Upper lobe of right lung (tissue), 1 donor: Measurements from ENCODE around the gene POU3F3. TPM values are rescaled to one million over a fixed set of nuclear protein-coding genes. Genes with fewer than 3 reads are reported as not detected.

Source experiments
- ATAC-seq: fragments of 200-7000 bp; cut with Tn5 transposase; one replicate; pipeline ENCODE4 v1.9.1; 2020; ENCODE audit warnings: mild to moderate bottlenecking, moderate library complexity
- DNase-seq: peaks from one replicate; pipeline ENCODE4 v3.0.0-alpha.2; 2020
- H3K27ac ChIP-seq: fragments of 200-600 bp; one replicate; pipeline ENCODE4 v1.8.0; 2022
- H3K27me3 ChIP-seq: fragments of 200-600 bp; one replicate; pipeline ENCODE4 v1.8.0; 2022; ENCODE audit warnings: mild to moderate bottlenecking
- H3K36me3 ChIP-seq: fragments of 200-600 bp; one replicate; pipeline ENCODE4 v1.8.0; 2022
- H3K4me1 ChIP-seq: fragments of 200-600 bp; one replicate; pipeline ENCODE4 v1.8.0; 2022
- H3K4me3 ChIP-seq: fragments of 200-600 bp; one replicate; pipeline ENCODE4 v1.8.0; 2022; ENCODE audit warnings: mild to moderate bottlenecking
- H3K9me3 ChIP-seq: fragments of 200-600 bp; one replicate; pipeline ENCODE4 v1.8.0; 2022
- intact Hi-C: fragments of 100-400 bp; cut with DNase I; formaldehyde crosslinking; loops from one replicate; pipeline ENCODE4 v1.11.0; 2022
- total RNA-seq: library from RNA; stranded (reverse); fragmentation: NEBNext Ultra II Directional; extraction: Animal tissue kit (Norgen Biotek cat#: 25700); gene quantifications from one replicate; pipeline ENCODE4 v1.2.1, GENCODE V29; 2021
- TF ChIP-seq, protein P1 (sequence below): fragments of 200-600 bp; IDR thresholded peaks from one replicate; pipeline ENCODE4 v1.8.0; 2022; ENCODE audit warnings: antibody characterized with exemption
- donor health status: DM: no; HTN: yes; CAD: no; lungs with severe emphysema.

POU3F3 gene
- total RNA-seq, 1 donor from 2014 or later = not detected

- intact Hi-C loops = no loop called here
- no peak overlapping the region for H3K4me3 ChIP-seq
- H3K9me3 ChIP-seq = no peaks in the 10 kb centered on the region
- H3K36me3 ChIP-seq = no peaks in the 10 kb centered on the region
- peaks cover 97% of the 10 kb centered on the region for H3K27me3 ChIP-seq
- H3K4me1 ChIP-seq = peaks cover 7% of the 10 kb centered on the region
- DNase-seq (no peak), ATAC-seq (no peak)
- H3K27ac ChIP-seq = no peak overlapping the region
- TF ChIP-seq, protein P1, sequence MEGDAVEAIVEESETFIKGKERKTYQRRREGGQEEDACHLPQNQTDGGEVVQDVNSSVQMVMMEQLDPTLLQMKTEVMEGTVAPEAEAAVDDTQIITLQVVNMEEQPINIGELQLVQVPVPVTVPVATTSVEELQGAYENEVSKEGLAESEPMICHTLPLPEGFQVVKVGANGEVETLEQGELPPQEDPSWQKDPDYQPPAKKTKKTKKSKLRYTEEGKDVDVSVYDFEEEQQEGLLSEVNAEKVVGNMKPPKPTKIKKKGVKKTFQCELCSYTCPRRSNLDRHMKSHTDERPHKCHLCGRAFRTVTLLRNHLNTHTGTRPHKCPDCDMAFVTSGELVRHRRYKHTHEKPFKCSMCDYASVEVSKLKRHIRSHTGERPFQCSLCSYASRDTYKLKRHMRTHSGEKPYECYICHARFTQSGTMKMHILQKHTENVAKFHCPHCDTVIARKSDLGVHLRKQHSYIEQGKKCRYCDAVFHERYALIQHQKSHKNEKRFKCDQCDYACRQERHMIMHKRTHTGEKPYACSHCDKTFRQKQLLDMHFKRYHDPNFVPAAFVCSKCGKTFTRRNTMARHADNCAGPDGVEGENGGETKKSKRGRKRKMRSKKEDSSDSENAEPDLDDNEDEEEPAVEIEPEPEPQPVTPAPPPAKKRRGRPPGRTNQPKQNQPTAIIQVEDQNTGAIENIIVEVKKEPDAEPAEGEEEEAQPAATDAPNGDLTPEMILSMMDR = no peak
These were observed 7.6 kb downstream of the POU3F3 start for GRCh38 chr2:104861351-104862057.

DNA sequence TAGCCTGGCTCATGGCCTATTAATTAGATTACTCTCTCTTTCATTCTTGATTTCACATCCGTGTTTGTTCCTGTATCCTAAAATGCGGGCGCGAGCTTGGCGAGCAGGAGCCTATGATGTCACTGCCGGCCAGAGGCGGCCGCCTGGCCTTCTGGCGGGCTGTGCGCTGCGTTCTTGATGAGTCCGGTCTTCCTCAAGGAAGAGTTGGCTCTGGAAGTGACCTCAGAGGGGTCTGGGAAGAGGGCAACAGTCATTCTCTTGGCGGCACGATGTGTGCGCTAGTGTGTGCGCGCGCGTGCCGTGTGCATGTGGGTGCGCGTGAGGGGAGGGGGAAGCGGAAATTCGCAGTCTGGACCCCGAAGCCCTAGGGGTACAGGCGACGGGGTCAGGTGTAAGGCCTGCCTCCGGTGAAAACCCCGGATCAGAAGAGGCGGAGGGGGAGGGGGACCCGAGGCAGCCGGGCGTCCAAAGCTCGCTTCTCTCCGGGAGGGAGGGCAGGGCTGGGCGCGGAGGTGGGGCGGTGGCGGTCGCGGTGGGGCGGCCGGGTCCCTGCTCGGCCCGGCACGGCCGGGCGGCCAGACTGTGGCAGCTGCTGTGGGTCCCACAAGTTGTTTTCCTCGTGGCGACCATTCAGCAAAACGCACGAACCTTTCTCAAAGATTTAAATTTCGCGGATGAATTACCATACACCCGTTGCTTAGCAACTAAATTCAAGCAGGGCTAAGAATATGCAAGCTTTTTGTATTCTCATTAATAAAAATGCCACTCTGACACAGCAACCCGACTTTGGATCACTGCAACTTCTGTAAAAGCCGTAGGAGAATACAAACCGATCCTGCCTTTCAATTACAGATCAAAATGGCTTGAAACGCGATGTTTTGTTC, 8.4 kb downstream of the POU3F3 start:
- no peak for DNase-seq
- intact Hi-C loops = no loop called here
- ATAC-seq = no peak
- H3K9me3 ChIP-seq = no peaks in the 10 kb centered on the region
- no peak overlapping the region for H3K4me3 ChIP-seq
- no peaks in the 10 kb centered on the region for H3K36me3 ChIP-seq
- peaks cover 7% of the 10 kb centered on the region for H3K4me1 ChIP-seq
- TF ChIP-seq, protein P1 = no peak
- peaks cover 98% of the 10 kb centered on the region for H3K27me3 ChIP-seq
- H3K27ac ChIP-seq = no peak overlapping the region

DNA sequence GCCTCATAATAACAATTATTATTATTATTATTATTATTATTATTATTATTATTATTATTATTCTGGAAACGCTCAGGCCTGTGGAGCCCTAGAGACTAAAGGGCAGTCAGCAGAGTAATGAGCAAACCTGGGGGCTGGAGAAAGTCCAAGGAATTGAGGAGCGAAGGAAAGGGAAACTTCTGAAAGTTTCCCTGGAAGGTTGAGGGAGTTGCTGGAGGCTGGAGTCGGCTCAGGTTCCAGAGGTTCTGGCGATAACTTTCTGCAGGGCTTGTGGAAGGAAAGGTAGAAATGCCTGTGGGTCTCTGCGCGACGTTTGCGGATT, 9.2 kb downstream of the POU3F3 start:
- no peaks in the 10 kb centered on the region for H3K9me3 ChIP-seq
- peaks cover 98% of the 10 kb centered on the region for H3K27me3 ChIP-seq
- intact Hi-C loops = no loop called here
- H3K27ac ChIP-seq = no peak overlapping the region
- no peak overlapping the region for H3K4me3 ChIP-seq
- H3K4me1 ChIP-seq = peaks cover 7% of the 10 kb centered on the region
- no peaks in the 10 kb centered on the region for H3K36me3 ChIP-seq
- TF ChIP-seq, protein P1 = no peak
- no peak for ATAC-seq
- DNase-seq = no peak

DNA sequence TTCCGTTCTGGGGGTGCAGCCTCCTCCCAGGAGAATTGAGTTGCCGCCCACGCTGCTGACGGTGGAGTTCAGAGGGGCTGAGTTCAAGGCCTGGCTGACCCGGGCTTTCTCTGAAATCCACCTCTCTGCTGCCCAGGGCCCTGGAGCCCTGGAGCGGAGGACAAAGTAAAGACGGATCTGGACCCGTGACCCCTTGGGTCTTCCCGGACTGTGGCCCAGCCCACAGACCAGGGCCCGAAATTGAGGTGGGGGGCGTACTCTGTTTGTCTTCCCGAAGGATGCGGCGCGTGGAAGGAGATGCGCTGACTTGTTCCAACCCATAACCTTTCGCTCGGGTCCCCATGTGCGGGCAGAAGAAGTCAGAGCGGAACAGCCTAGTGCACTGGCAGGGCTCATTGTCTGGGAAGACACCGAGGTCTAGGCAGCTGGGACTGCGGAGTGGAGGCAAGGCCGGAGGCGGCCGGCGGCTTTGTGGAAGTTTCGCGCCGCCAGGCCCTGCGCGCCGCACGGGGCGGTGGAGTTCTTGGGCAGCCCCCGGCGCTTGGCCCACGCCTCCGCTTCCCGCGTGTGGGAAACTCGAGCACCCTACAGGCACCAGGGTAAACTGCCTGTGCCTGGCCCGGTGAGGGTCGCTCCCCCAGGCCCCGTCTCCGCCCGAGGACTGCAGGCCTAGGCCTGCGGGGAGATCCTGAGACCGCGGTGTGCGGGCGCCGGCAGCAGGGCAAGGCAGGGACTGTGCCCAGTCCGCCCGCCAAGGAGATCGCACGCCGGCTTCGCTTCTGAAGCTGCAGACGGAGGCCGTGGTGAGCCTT, 9.8 kb downstream of the POU3F3 start:
- ATAC-seq (peak; percentile 45), DNase-seq (no peak)
- H3K27me3 ChIP-seq = peaks cover 98% of the 10 kb centered on the region
- no peak overlapping the region for H3K4me3 ChIP-seq
- peaks cover 7% of the 10 kb centered on the region for H3K4me1 ChIP-seq
- H3K9me3 ChIP-seq = no peaks in the 10 kb centered on the region
- no peaks in the 10 kb centered on the region for H3K36me3 ChIP-seq
- TF ChIP-seq, protein P1 = no peak
- intact Hi-C loops = no loop called here
- no peak overlapping the region for H3K27ac ChIP-seq

DNA sequence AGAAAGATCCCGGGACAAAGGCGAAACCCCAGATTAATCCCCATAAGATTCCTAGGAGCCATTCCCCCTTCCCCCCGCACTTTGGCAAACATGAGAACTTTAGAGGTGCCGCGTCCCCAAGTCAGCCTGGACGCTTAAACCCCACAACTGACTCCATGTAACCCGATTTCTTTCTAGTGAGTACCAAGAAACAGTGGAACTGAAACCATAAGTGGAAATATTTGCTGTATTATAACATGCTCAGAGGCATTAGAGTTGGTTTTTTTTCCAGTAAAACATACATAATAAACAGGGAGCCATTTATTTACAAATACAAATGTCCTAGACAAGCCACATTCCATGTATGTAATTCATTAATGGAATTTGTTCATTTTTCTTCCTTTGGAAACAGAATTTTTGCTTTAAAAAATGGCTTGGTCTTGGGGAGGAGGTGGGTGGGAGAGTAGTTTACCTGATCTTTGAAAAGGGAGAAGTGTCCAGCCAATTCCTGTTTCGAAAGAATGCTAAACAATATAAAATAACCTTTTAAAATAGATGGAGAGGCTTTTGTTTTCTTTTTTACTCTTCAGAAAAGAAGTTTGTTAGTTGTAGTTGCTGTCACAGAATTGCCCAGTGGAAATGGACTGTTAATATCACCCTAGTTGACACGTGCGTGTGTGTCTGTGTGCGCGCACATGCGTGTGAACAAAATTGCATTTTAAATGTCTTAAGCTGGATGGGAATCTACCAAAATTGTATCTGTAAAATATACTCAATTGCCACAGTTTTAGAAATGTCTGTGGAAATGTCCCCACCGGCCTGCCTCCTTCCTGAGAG, 10.6 kb downstream of the POU3F3 start:
- peaks cover 98% of the 10 kb centered on the region for H3K27me3 ChIP-seq
- TF ChIP-seq, protein P1 = no peak
- no peaks in the 10 kb centered on the region for H3K9me3 ChIP-seq
- no peak overlapping the region for H3K27ac ChIP-seq
- ATAC-seq (no peak), DNase-seq (no peak)
- H3K4me1 ChIP-seq = peaks cover 7% of the 10 kb centered on the region
- intact Hi-C loops = no loop called here
- no peaks in the 10 kb centered on the region for H3K36me3 ChIP-seq
- no peak overlapping the region for H3K4me3 ChIP-seq
